Epidermal melanocyte (primary cell): ENCODE measurements around the gene EFNA5.
"Not testable (repeated sequence)": the region's sequence is repeated elsewhere in the genome, so short reads cannot be mapped to it uniquely, and the experiment has no call there.

Experiments used
- DNase-seq: peaks from one replicate; pipeline ENCODE4 v3.0.0; 2011; ENCODE audit warnings: low spot score; ENCODE audit not compliant: insufficient read length

EFNA5 gene

GRCh38 chr5:107433646-107434045, 237.1 kb downstream of the EFNA5 start:
- DNase-seq, result not testable (repeated sequence)

GRCh38 chr5:107431998-107432397, 238.7 kb downstream of the EFNA5 start:
- no peak for DNase-seq

- no peak for DNase-seq
Measured at GRCh38 chr5:107431536-107431935, 239.2 kb downstream of the EFNA5 start.

- no peak for DNase-seq
Measured at GRCh38 chr5:107430071-107430625, 240.6 kb downstream of the EFNA5 start.

- DNase-seq, result no peak
Measured at GRCh38 chr5:107428303-107428813, 242.4 kb downstream of the EFNA5 start.

- DNase-seq, result no peak
Measured at GRCh38 chr5:107426872-107427271, 243.9 kb downstream of the EFNA5 start.

GRCh38 chr5:107426209-107426608, 244.5 kb downstream of the EFNA5 start:
- no peak for DNase-seq

GRCh38 chr5:107425541-107426031, 245.2 kb downstream of the EFNA5 start:
- no peak for DNase-seq

- DNase-seq, result no peak
Measured at GRCh38 chr5:107424491-107424890, 246.2 kb downstream of the EFNA5 start.

GRCh38 chr5:107422494-107422893, 248.2 kb downstream of the EFNA5 start:
- no peak for DNase-seq

- DNase-seq, result no peak
Measured at GRCh38 chr5:107419498-107419897, 251.2 kb downstream of the EFNA5 start.

GRCh38 chr5:107418902-107419301, 251.8 kb downstream of the EFNA5 start:
- no peak for DNase-seq

GRCh38 chr5:107418071-107418470, 252.7 kb downstream of the EFNA5 start:
- no peak for DNase-seq

- no peak for DNase-seq
Measured at GRCh38 chr5:107415762-107416161, 255.0 kb downstream of the EFNA5 start.

GRCh38 chr5:107414802-107415201, 255.9 kb downstream of the EFNA5 start:
- DNase-seq, result no peak

GRCh38 chr5:107413754-107414153, 257.0 kb downstream of the EFNA5 start:
- no peak for DNase-seq

GRCh38 chr5:107408564-107408963, 262.2 kb downstream of the EFNA5 start:
- DNase-seq, result no peak

- no peak for DNase-seq
Measured at GRCh38 chr5:107407713-107408298, 262.9 kb downstream of the EFNA5 start.

- no peak for DNase-seq
Measured at GRCh38 chr5:107404595-107405374, 266.0 kb downstream of the EFNA5 start.

GRCh38 chr5:107403228-107403953, 267.3 kb downstream of the EFNA5 start:
- no peak for DNase-seq

GRCh38 chr5:107402434-107403227, 268.1 kb downstream of the EFNA5 start:
- no peak for DNase-seq
